Sigmoid colon (tissue), 4 donors: ENCODE data around the gene ARSH.

ENCODE experiments used
- CTCF ChIP-seq, 4 experiments: fragments of 450-650 bp in 3 of 4; fragments of 200-600 bp in 1 of 4; IDR thresholded peaks; one replicate each; pipeline ENCODE4 v1.5.1; 2016 to 2019; ENCODE audit warnings: antibody characterized with exemption in 4 of 4, mild to moderate bottlenecking in 3 of 4, moderate library complexity in 2 of 4
- POLR2A ChIP-seq, 2 donors: fragments of 450-650 bp; IDR thresholded peaks; one replicate each; pipeline ENCODE4 v1.6.1; 2016; ENCODE audit warnings: antibody characterized with exemption in 2 of 2, mild to moderate bottlenecking in 2 of 2, moderate library complexity in 2 of 2
- POLR2AphosphoS5 ChIP-seq, 4 donors: sonication (generic); formaldehyde crosslinking; IDR thresholded peaks; one replicate each; pipeline ENCODE4 v1.6.1; 2017; ENCODE audit warnings: antibody characterized with exemption in 4 of 4

GRCh38 chrX:3052860-3053259 lies 46.5 kb downstream of the ARSH start:
- TF ChIP-seq CTCF (IDR thresholded peaks at IDR 0.05) (no peak), POLR2AphosphoS5 (IDR thresholded peaks at IDR 0.05) (no peak), POLR2A (IDR thresholded peaks at IDR 0.05) (no peak)
